Stomach smooth muscle (tissue), 2 donors: ENCODE results near the gene TMED10.

ENCODE experiments used
- H3K27ac ChIP-seq: one replicate; pipeline ENCODE4 v1.7.0; 2013; ENCODE audit warnings: mild to moderate bottlenecking, low read length, inconsistent platforms
- H3K27me3 ChIP-seq, 2 donors: one replicate each; pipeline ENCODE4 v1.7.0; 2013; ENCODE audit warnings: low read length in 2 of 2; ENCODE audit not compliant: insufficient read depth in 2 of 2, control insufficient read depth in 1 of 2
- H3K36me3 ChIP-seq, 2 donors: one replicate each; pipeline ENCODE4 v1.7.0; 2013; ENCODE audit warnings: low read length in 2 of 2; ENCODE audit not compliant: control insufficient read depth in 2 of 2, insufficient read depth in 2 of 2
- H3K4me1 ChIP-seq: one replicate; pipeline ENCODE4 v1.7.0; 2013; ENCODE audit warnings: low read length; ENCODE audit not compliant: control insufficient read depth, insufficient read depth
- H3K4me3 ChIP-seq, 2 donors: one replicate each; pipeline ENCODE4 v1.7.0; 2013; ENCODE audit warnings: low read length in 2 of 2
- H3K9ac ChIP-seq, 2 donors: one replicate each; pipeline ENCODE4 v1.7.0; 2013; ENCODE audit warnings: low read length in 2 of 2, mild to moderate bottlenecking in 1 of 2
- H3K9me3 ChIP-seq, 2 donors: one replicate each; pipeline ENCODE4 v1.7.0; 2013; ENCODE audit warnings: low read length in 2 of 2; ENCODE audit not compliant: control insufficient read depth in 2 of 2
- donor health status: healthy.
- donor health status: Pancreatic carcinoma.

TMED10 gene

DNA sequence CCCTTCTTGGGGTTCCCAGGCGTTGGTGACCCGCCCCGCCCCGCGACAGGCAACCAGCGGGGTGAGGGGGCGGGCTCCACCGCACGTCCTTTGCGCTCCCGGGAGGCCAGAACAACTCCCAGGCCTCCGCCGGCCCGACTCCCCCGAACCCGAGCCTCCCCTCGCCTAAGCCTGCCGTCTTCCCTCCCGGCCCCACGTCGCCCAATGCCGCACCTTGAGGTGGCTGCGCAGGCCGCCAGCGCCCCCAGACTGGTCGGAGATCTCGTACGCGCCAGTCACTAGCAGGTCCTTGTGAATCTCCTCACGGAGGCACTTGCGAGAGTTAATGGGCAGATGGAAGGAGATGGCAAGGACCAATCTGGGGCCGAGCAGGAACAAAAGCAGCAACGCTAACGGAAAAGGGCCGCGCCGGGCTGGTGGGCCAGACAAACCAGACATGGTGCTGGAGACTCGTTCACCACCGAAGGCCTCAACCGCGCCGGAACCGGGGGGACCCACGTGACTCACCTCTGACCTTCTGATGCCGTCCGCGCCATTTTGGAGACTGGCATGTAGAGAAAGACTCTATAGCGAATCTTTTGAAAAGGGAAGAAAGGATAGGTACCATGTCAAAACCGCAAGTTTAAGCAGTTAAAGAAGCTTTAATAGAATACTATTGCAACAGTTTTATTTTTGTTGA is at the start of gene TMED10:
Gene TMED10, minus strand, starts transcription at position 471 of the 679 bp plus-strand sequence. Its CDS starts 33 bp downstream, at position 438.
- H3K36me3 ChIP-seq, result no peaks in the 10 kb centered on the region
- H3K9me3 ChIP-seq, result no peaks in the 10 kb centered on the region
- peak within 1 kb of the TSS; percentile 94 for H3K27ac ChIP-seq
- no peaks in the 10 kb centered on the region for H3K27me3 ChIP-seq
- H3K9ac ChIP-seq, result peak within 1 kb of the TSS; percentile 97 to 99
- H3K4me1 ChIP-seq, result peaks cover 2% of the 10 kb centered on the region
- H3K4me3 ChIP-seq, result peak within 1 kb of the TSS; percentile 79 to 99

DNA sequence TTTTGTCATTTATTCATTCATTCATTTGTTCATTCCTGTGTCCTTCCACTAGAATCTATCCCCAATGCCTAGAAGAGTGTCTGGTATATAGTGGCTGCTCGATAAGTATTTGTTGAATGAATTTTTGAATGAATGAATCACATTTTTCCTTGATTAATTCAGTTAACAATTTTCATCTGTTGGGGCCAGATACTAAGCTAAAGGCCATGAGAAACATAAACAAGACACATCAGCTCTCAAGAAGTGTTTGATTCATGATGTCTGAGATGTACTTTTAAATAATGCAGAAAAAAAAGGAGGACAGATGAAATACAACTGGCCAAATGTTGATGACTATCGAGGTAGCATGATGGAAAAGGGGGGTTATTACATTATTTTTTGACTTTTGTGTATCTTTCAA is 48.1 kb upstream of the TMED10 start:
- no peaks in the 10 kb centered on the region for H3K4me1 ChIP-seq
- no peaks in the 10 kb centered on the region for H3K9me3 ChIP-seq
- no peaks in the 10 kb centered on the region for H3K36me3 ChIP-seq
- H3K27me3 ChIP-seq, result no peaks in the 10 kb centered on the region
- H3K27ac ChIP-seq, result no peak overlapping the region
- H3K9ac ChIP-seq, result no peak overlapping the region
- no peak overlapping the region for H3K4me3 ChIP-seq

DNA sequence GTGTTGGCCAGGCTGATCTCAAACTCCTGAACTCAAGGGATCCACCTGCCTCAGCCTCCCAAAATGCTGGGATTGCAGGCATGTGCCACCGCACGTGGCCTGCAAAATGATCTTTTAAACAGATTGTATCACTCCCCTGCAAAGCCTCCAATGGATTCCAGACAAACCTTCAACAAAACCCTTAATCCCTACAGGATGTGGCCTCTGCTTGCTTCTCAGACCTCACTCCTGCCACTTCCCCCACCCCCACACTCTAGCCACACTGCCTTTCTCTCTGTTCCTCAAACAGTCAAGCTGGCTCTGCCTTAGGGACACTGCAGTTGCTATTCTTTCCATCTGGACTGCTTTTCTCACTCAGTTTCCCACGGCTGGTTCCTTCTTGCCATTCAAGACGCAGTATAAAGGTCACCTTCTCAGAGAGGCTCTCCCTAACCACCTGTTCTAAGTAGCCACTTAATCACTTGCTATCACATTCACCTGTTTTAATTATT is 47.3 kb upstream of the TMED10 start:
- Histone ChIP-seq H3K27ac (no peak overlapping the region), H3K9me3 (no peaks in the 10 kb centered on the region), H3K36me3 (no peaks in the 10 kb centered on the region), H3K4me1 (no peaks in the 10 kb centered on the region), H3K4me3 (no peak overlapping the region), H3K9ac (no peak overlapping the region), H3K27me3 (no peaks in the 10 kb centered on the region)

DNA sequence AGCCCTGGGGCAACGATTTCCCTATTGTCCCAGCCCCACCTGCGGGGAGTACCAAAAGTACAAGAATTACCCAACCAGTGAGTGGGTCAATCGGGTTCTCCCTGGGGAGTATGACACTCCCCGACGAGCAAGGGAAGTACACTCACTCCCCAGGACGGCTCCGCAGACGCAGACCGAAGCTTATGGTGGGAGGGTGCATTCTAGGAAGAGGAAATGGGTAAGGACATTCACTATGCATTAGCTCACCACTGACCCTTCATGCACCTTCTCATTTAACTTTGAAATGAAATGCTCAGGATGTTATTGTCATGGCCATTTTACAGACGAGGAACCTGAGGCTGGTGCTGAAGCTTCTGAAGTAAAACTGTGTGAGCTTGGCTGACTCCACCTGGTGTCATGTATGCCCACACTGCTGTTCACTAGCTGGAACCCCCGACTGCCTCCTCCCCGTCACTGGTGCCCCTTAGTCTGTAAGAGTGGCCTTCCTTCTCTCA is 45.8 kb upstream of the TMED10 start:
- no peak overlapping the region for H3K9ac ChIP-seq
- H3K36me3 ChIP-seq, result no peaks in the 10 kb centered on the region
- no peaks in the 10 kb centered on the region for H3K27me3 ChIP-seq
- H3K4me3 ChIP-seq, result no peak overlapping the region
- no peak overlapping the region for H3K27ac ChIP-seq
- no peaks in the 10 kb centered on the region for H3K4me1 ChIP-seq
- H3K9me3 ChIP-seq, result no peaks in the 10 kb centered on the region

GRCh38 chr14:75221797-75222196 is 45.4 kb upstream of the TMED10 start:
- Histone ChIP-seq H3K4me1 (no peaks in the 10 kb centered on the region), H3K9ac (no peak overlapping the region), H3K9me3 (no peaks in the 10 kb centered on the region), H3K36me3 (no peaks in the 10 kb centered on the region), H3K4me3 (no peak overlapping the region), H3K27ac (no peak overlapping the region), H3K27me3 (no peaks in the 10 kb centered on the region)

GRCh38 chr14:75220156-75220555 is 43.7 kb upstream of the TMED10 start:
- H3K9ac ChIP-seq, result no peak overlapping the region
- H3K4me1 ChIP-seq, result no peaks in the 10 kb centered on the region
- H3K36me3 ChIP-seq, result no peaks in the 10 kb centered on the region
- no peaks in the 10 kb centered on the region for H3K9me3 ChIP-seq
- no peak overlapping the region for H3K27ac ChIP-seq
- H3K27me3 ChIP-seq, result no peaks in the 10 kb centered on the region
- no peak overlapping the region for H3K4me3 ChIP-seq

DNA sequence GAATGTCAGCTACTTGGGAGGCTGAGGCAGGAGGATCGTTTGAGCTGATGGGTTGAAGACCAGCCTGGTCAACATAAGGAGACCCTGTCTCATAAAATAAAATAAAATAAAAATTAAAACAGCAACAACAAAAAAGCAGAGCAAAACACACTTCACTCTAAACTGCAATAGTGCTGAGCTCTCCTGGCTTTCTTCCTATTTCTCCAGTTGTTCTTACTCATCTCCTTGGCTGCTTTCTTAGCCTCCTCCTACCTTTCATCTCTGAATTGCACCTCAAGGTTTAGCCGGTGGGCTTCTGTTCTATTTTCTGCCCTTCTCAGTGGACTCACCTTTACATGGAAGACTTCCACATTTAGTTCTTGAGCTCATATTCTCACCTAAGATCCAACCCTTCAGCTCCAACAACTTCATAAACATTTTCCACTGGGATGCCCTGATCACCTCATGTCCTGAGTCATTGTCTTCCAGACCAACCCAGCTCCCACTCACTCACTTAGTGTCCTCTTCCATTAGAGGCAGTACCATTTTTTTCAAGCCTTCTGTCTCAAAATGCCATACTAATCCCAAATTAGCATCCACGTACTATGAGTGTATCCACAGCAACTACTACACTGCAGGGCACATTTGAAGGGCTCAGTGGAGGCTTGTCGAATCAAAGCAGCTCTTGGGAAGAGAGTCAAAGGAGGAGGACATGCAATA is 41.2 kb upstream of the TMED10 start:
- no peaks in the 10 kb centered on the region for H3K4me1 ChIP-seq
- H3K4me3 ChIP-seq, result no peak overlapping the region
- H3K9ac ChIP-seq, result no peak overlapping the region
- no peaks in the 10 kb centered on the region for H3K36me3 ChIP-seq
- no peaks in the 10 kb centered on the region for H3K9me3 ChIP-seq
- no peaks in the 10 kb centered on the region for H3K27me3 ChIP-seq
- no peak overlapping the region for H3K27ac ChIP-seq

GRCh38 chr14:75216427-75217006 is 40.1 kb upstream of the TMED10 start:
- H3K9me3 ChIP-seq, result no peaks in the 10 kb centered on the region
- H3K9ac ChIP-seq, result no peak overlapping the region
- no peaks in the 10 kb centered on the region for H3K27me3 ChIP-seq
- H3K4me1 ChIP-seq, result no peaks in the 10 kb centered on the region
- H3K27ac ChIP-seq, result no peak overlapping the region
- H3K36me3 ChIP-seq, result no peaks in the 10 kb centered on the region
- H3K4me3 ChIP-seq, result no peak overlapping the region

- no peak overlapping the region for H3K27ac ChIP-seq
- no peaks in the 10 kb centered on the region for H3K4me1 ChIP-seq
- no peaks in the 10 kb centered on the region for H3K36me3 ChIP-seq
Measured at GRCh38 chr14:75215520-75215919, 39.1 kb upstream of the TMED10 start.

DNA sequence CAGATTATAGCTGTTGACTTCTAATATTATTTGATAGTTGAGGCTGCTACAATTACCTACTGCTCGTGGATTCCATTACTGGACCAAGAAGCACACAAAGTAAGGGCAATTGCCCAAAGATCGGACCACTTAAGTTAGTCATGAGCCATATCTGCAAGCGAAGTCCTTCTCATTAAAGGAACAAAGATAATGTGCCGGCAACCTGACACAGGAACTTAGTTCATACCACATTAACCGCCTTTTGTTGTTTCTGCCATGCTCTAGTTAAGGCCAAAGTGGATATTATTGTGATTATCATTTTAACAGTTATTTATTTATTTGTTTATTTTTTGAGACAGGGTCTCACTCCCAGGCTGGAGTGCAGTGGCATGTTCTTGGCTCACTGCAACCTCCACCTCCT is 38.1 kb upstream of the TMED10 start:
- no peaks in the 10 kb centered on the region for H3K9me3 ChIP-seq
- H3K9ac ChIP-seq, result no peak overlapping the region
- no peaks in the 10 kb centered on the region for H3K4me1 ChIP-seq
- no peak overlapping the region for H3K27ac ChIP-seq
- H3K27me3 ChIP-seq, result no peaks in the 10 kb centered on the region
- H3K4me3 ChIP-seq, result no peak overlapping the region
- no peaks in the 10 kb centered on the region for H3K36me3 ChIP-seq

More at GRCh38 chr14:75215520-75215919, 39.1 kb upstream of the TMED10 start:
- Histone ChIP-seq H3K27me3 (no peaks in the 10 kb centered on the region), H3K9ac (no peak overlapping the region), H3K9me3 (no peaks in the 10 kb centered on the region), H3K4me3 (no peak overlapping the region)
